Activated gamma-delta T cell treated with Interleukin-2 at 50 U/mL for 16 hours (primary cell): ENCODE results near the gene VNN1.
"Not testable (repeated sequence)": the region's sequence is repeated elsewhere in the genome, so short reads cannot be mapped to it uniquely, and the experiment has no call there.

Experiments
- DNase-seq: peaks from one replicate; pipeline ENCODE4 v3.0.0-alpha.2; 2020

Gene VNN1

GRCh38 chr6:132669690-132670291, 44.1 kb downstream of the VNN1 start:
- DNase-seq: no peak

- no peak for DNase-seq
Observed at GRCh38 chr6:132666118-132666517, 47.7 kb downstream of the VNN1 start.

DNA sequence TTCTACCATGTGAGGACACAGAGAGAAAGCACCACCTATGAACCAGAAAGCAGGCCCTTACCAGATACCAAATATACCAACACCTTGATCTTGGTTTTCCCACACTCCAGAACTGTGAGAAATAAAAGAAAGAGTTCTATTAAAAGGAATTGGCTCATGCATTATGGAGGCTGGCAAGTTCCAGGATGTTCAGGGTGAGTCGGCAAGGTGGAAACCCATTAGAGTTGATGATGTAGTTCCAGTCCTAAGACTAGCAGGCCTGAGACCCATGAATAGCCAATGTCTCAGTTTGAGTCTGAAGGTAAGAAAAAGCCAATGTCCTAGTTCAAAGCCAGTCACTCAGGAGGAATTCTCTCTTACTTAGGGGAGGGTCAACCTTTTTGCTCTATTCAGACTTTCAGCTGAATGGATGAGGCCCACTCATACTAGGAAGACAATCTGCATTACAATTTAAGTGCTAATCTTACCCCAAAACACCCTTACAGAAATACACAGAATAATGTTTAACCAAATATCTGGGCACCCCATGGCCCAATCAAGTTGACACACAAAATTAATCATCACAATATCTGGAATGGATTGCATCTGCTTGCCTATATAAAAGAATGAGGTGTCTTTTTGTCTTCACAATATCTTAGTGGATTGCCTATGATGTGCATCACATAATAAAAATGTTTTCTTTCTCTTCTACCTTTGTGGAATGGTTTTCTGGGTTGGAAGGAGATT, 49.4 kb downstream of the VNN1 start:
- DNase-seq: no peak

GRCh38 chr6:132663661-132664060, 50.2 kb downstream of the VNN1 start:
- no peak for DNase-seq

- DNase-seq: no peak
Observed at GRCh38 chr6:132661906-132662305, 51.9 kb downstream of the VNN1 start.

- no peak for DNase-seq
Observed at GRCh38 chr6:132659082-132659481, 54.8 kb downstream of the VNN1 start, which contains the start of gene TAAR1. TSS of gene TAAR1 (minus strand) at chr6:132659182. CDS start at chr6:132646003, 13,179 bp downstream.

DNA sequence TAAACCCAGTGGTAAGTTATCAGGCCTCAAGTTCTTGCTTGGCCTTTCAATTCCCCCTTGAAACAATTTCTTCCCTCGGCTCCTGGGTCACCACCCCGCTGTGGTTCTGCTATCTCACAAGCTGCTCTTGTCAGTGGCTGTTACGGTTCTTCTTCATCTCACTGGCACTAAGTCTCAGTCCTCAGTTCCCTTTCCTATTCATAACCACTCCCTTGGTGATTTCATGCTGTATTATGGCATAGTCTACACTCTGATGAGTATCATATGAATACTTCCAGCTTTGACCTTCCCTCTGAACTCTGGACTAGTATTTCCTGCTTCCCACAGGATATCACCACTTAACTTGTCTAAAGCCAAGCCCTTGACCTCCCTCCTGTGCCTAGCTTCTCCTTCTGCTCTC, 62.8 kb downstream of the VNN1 start:
- no peak for DNase-seq

- no peak for DNase-seq
Observed at GRCh38 chr6:132650429-132650828, 63.4 kb downstream of the VNN1 start.

DNA sequence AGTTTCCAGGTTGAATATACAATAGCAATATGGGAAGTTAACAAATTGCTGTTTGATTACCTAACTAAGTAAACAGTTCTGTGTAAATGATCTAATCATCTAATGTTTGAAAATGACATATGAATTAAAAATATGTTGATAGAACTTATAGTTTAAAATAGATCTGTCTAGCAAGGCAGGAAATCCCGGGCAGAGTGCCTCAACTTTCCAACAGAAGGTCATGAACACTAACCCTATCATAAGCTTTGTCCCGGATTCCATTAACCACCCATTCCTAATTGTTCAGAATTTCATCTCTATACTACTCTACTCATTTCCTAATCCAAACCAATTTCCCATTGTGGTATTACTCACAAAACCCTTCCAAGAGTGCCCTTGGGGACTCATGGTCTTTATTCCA, 65.0 kb downstream of the VNN1 start:
- DNase-seq: no peak

GRCh38 chr6:132648356-132648755, 65.5 kb downstream of the VNN1 start:
- DNase-seq: peak; percentile 5

GRCh38 chr6:132643547-132643946, 70.3 kb downstream of the VNN1 start:
- DNase-seq: no peak

- DNase-seq: not testable (repeated sequence)
Observed at GRCh38 chr6:132637135-132637534, 76.7 kb downstream of the VNN1 start.

GRCh38 chr6:132635906-132636305, 77.9 kb downstream of the VNN1 start:
- DNase-seq: not testable (repeated sequence)

- not testable (repeated sequence) for DNase-seq
Observed at GRCh38 chr6:132635288-132635687, 78.6 kb downstream of the VNN1 start.

GRCh38 chr6:132634796-132635195, 79.1 kb downstream of the VNN1 start:
- no peak for DNase-seq

GRCh38 chr6:132633362-132633761, 80.5 kb downstream of the VNN1 start:
- no peak for DNase-seq
